T-helper 1 cell treated with Interleukin-12 subunit alpha and Interleukin-12 subunit beta and Interleukin-4 antibody, amounts not matched to agents 30 ng/mL and 1 ng/mL, for 36 hours (primary cell): ENCODE results near the gene TRIM49D2. TPM values are rescaled to one million over a fixed set of nuclear protein-coding genes. Genes with fewer than 3 reads are reported as not detected.
"Not testable (repeated sequence)": the region's sequence is repeated elsewhere in the genome, so short reads cannot be mapped to it uniquely, and the experiment has no call there.

Source experiments
- intact Hi-C: fragments of 100-400 bp; cut with micrococcal nuclease; formaldehyde crosslinking; loops from one replicate; pipeline ENCODE4 v1.15.1; 2024
- total RNA-seq: library from RNA; stranded (reverse); gene quantifications from 2 replicates; pipeline ENCODE4 v1.2.3, GENCODE V29; 2022

Gene TRIM49D2, protein sequence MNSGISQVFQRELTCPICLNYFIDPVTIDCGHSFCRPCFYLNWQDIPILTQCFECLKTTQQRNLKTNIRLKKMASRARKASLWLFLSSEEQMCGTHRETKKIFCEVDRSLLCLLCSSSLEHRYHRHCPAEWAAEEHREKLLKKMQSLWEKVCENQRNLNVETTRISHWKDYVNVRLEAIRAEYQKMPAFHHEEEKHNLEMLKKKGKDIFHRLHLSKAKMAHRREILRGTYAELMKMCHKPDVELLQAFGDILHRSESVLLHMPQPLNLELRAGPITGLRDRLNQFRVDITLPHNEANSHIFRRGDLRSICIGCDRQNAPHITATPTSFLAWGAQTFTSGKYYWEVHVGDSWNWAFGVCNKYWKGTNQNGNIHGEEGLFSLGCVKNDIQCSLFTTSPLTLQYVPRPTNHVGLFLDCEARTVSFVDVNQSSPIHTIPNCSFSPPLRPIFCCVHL
- total RNA-seq, result not detected in 2 replicates

DNA sequence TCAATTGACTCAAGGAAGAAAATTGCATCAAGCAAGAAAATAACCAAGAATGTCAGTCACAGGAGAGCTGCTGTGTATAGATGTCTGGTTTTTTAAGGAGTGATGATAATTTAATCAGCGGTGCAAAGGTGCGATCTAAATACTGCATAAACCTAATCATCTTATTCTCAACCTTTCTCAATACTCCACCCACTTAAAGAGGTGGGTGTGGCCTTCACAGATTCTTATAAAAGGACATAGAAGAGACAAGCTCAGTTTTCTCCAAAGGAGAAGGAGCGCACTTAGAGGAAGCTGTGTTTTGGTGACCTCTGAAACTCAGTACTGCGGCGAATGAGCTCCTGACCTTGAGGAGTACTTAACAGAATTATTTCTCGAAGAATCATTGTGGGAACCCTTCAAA is at the start of gene TRIM49D2:
TSS of gene TRIM49D2 (plus strand) at position 301 of the 400 bp plus-strand sequence. CDS start 2,698 bp downstream, outside the sequence.
- intact Hi-C loops, result not testable (repeated sequence)

DNA sequence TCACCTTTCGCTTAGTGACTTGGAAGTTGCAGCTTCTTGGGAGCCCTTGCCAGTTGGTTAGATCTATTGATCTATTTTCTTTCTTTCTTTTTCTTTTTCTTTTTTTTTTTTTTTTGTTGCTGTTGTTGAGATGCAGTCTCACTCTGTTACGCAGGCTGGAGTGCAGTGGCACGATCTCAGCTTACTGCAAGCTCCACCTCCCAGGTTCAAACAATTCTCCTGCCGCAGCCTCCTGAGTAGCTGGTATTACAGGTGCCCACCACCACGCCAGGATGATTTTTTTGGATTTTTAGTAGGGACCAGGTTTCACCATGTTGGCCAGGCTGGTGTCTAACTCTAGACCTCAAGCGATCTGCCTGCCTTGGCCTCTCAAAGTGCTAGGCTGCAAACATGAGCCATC is 46.4 kb upstream of the TRIM49D2 start:
- intact Hi-C loops, result not testable (repeated sequence)

DNA sequence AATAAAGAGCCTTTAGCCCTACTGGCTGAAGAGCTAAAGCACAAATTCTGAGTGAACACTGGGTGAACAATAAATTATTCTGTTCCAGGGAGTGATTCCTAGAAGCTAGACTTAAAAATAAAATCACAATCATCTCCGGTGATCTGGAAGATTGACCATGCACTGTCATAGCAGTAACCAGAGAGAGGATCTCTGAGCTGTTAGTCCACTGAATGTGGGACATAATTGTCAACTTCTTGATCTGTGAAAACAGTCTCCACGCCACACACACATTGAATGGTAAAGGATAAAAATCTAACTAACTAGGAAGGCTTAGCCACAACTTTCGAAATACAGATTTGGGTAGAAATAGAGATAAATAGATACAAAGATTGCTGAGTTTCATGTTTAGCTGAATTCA is 30.6 kb upstream of the TRIM49D2 start:
- intact Hi-C loops, result not testable (repeated sequence)

DNA sequence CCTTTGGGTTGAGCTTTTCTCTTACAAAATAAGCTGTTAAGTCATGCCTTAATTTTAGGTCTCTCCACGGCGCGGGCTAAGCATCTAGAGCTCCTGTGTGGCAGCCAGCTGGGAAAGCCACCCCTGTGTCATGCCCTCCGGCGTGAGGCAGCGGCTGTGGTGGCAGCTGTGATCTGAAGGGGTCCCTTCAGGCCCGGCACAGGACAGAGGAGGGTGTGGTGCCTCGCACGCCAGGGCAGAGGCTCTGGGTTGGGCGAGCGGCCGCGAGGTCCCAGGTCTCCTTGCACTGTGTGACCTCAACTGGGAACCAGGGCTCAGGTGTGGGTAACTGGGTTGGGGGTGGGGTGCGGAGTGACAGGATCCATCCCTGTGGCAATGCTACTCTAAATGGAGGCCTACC is 23.1 kb upstream of the TRIM49D2 start:
- intact Hi-C loops, result not testable (repeated sequence)

DNA sequence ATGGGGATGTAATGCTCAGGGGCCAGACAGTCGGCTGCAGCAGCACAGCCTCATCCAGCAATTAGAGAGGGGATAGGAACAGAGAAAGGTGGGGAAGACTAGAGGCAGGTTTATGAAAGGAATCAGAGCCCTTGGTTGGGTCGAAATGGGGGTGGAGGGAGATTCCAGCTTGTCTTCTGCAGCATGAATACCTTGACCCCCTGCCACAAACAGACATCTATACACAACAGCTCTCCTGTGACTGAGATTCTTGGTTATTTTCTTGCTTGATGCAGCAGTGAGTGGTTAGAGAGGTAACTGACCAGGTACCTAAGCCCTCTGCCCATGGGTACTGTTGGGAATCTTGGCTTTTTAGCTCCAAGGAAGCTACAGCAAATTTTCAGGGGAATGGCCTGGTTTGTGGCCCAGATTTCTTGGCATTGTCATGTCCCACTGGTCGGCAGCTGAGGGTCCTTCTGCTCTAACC is 1.6 kb upstream of the TRIM49D2 start, which contains the start of gene TRIM49D1:
TSS of gene TRIM49D1 (minus strand) at position 51 of the 466 bp plus-strand sequence. CDS start 4,535 bp downstream, outside the sequence.
- intact Hi-C loops, result no loop called here

DNA sequence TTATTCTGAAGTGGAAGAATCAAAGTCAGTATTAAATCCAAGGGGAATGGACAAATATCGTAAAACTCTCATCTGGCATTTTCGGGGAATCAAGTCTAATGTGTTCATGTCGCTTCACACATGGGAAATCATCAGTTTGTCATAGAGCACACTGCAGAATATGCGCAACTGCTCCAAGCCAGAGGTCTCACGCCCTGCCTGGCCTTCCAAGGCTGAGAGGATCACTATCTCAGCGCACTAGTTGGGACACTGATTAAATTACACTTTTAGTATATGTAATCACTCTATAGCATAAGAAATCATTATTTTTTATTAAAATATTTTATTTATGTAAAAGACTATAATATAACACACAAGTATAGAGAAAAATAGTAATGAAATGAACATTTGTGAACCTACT is 37.0 kb downstream of the TRIM49D2 start:
- intact Hi-C loops, result not testable (repeated sequence)

DNA sequence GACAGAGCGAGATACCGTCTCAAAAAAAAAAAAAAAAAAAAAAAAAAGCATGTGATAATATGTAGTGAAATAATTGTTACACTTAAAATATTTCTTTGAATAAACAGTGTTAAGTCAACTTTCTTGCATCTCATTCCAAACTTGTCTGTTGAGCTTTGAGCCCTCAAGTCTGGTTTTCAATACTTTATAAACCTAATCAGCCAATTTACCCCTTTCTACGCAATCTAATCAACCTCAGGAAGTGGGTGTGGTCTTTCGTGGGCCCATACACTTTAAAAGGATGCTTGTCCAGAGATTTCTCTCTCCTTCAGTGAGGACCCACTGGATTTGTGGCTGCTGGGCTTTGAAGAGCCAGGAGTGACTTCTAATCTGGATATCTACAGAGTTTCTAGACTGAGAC is 41.9 kb downstream of the TRIM49D2 start, which contains the start of gene TRIM64:
TSS of gene TRIM64 (plus strand) at position 301 of the 400 bp plus-strand sequence. CDS start 2,467 bp downstream, outside the sequence.
- intact Hi-C loops, result not testable (repeated sequence)

Other genes with a start within 250 kb of the TRIM49D2 start
- gene TRIM77, start 213.8 kb upstream of the TRIM49D2 start, total RNA-seq, result not detected in 2 replicates
- gene TRIM49, start 115.5 kb upstream of the TRIM49D2 start, total RNA-seq, result not detected in 2 replicates
- not detected in 2 replicates for gene TRIM64B, start 45.6 kb upstream of the TRIM49D2 start, total RNA-seq
- not detected in 2 replicates for gene TRIM49D1, start 1.8 kb upstream of the TRIM49D2 start, total RNA-seq
- not detected in 2 replicates for gene TRIM64, start 42.0 kb downstream of the TRIM49D2 start, total RNA-seq
- gene TRIM49C, start 107.0 kb downstream of the TRIM49D2 start, total RNA-seq, result not detected in 2 replicates
- not detected in 2 replicates for gene UBTFL1, start 161.9 kb downstream of the TRIM49D2 start, total RNA-seq
- gene NAALAD2, start 210.6 kb downstream of the TRIM49D2 start, total RNA-seq, result not detected in 2 replicates